ENCODE data around the gene HSPA14. TPM values are rescaled to one million over a fixed set of nuclear protein-coding genes. Genes with fewer than 3 reads are reported as not detected.

Gene HSPA14
- total RNA-seq, 1 donor from 2014 or later: 41.8 TPM

DNA sequence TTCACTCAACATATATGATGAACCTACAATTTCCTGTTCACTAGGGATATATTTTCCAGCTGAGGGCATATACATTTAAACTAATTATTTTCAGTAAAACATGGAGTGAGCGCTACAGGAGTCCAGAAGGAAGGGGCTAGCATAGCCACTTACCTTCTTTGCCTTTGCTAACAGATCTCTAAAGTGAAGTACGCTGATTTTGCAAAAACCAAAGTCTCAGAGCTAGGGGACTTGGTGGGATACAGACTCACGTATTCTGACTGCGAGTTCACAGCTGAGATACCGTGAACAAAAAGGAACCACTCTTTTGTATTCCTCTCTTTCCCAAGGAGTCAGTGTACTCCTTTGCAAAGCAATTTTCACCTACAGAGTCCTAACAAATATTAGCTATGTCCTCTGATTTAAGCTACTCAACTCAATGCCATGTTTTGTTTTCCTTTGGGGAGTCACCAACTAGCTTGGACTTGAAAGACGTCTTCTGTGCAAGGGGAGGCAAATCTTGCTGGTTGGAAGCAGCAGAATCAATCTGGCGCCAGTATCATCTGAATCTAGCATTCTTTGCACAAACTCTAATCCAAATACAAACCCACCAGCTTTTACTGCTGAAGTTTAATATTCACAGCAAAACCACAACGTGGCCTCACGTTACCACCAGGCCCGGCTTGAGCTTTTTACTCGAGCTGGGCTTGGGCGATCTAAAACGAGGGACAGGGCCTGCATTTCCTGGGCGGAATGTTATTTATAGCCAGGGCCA is 926 bp upstream of the HSPA14 start:
- peak; percentile 31 for DNase-seq (ENCODE audit: low spot score)
- H3K4me1 Mint-ChIP-seq: peaks cover 17% of the 10 kb centered on the region
- no peaks in the 10 kb centered on the region for H3K9me3 Mint-ChIP-seq
- peaks cover 12% of the 10 kb centered on the region for H3K4me1 ChIP-seq
- H3K9me3 ChIP-seq (ENCODE audit: low read depth): no peaks in the 10 kb centered on the region
- peaks cover 41% of the 10 kb centered on the region for H3K79me2 ChIP-seq (ENCODE audit: low read depth)
- no peaks in the 10 kb centered on the region for H3K27me3 ChIP-seq
- H3K4me2 ChIP-seq: peak overlapping the region; percentile 89
- peaks cover 14% of the 10 kb centered on the region for H3F3A ChIP-seq (ENCODE audit: low read depth)
- peaks cover 4% of the 10 kb centered on the region for H3K27me3 Mint-ChIP-seq (ENCODE audit: insufficient read depth, low read depth)
- peaks cover 12% of the 10 kb centered on the region for H3K36me3 Mint-ChIP-seq
- H3K27ac ChIP-seq: peak overlapping the region; percentile 84
- no peak for TF ChIP-seq EZH2 (IDR thresholded peaks at IDR 0.05)
- TF ChIP-seq CTCF (IDR thresholded peaks at IDR 0.05): peak; percentile 4
- H3K9ac ChIP-seq: peak overlapping the region; percentile 64
- H2AFZ ChIP-seq (replicated peaks): peak overlapping the region; percentile 59
- peaks cover 10% of the 10 kb centered on the region for H3K36me3 ChIP-seq
- peak overlapping the region; percentile 97 for H3K4me3 Mint-ChIP-seq
- H3K27ac Mint-ChIP-seq: peak overlapping the region; percentile 97
- H4K20me1 ChIP-seq (ENCODE audit: low read depth): peaks cover 5% of the 10 kb centered on the region
- H3K4me3 ChIP-seq: peak overlapping the region; percentile 94

DNA sequence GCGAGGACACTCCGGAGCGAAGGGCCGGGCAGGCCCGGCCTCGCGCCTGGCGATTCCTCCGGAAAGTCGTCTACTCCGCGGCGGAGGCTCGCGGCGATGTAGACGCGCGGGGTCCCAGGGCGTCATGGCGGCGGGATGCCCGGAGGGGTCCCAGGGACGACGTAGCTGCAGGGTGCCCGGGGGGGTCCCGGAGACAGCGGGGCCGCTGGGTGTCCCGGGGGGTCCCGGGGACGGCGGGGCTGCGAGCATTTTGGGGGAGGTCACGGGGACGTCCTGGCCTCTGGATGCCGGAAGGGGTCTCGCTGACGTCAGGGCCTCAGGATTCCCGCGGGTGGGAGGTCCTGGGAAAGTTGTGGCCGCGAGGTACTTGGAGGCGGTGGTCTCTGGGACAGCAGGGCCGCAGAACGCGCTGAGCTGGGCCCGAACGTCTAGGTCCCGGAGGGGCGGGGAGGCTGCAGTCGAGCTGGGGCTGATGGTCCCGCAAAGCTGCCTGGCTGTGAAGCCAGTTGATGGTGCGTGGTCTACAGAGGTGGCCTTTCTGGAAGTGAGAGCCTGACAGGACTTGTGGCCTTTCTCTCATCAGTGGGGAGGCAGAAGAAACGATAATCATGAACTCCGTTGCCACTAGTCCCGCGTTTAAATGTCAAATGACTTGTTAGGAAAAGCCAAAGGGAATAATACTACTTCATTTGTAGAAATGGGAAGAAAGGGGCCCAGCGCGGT is 637 bp downstream of the HSPA14 start:
- peak; percentile 83 for DNase-seq (ENCODE audit: low spot score)
- peak overlapping the region; percentile 94 for H3K4me3 ChIP-seq
- Mint-ChIP-seq H3K4me1 (peaks cover 17% of the 10 kb centered on the region), H3K27ac (peak overlapping the region; percentile 87), H3K9me3 (no peaks in the 10 kb centered on the region), H3K4me3 (peak overlapping the region; percentile 97), H3K27me3 (ENCODE audit: insufficient read depth, low read depth) (peaks cover 4% of the 10 kb centered on the region), H3K36me3 (peaks cover 14% of the 10 kb centered on the region)
- H3K27me3 ChIP-seq: no peaks in the 10 kb centered on the region
- H3K9me3 ChIP-seq (ENCODE audit: low read depth): no peaks in the 10 kb centered on the region
- peaks cover 12% of the 10 kb centered on the region for H3K4me1 ChIP-seq
- H3F3A ChIP-seq (ENCODE audit: low read depth): peaks cover 14% of the 10 kb centered on the region
- H3K4me2 ChIP-seq: peak overlapping the region; percentile 90
- peak overlapping the region; percentile 94 for H3K9ac ChIP-seq
- H3K79me2 ChIP-seq (ENCODE audit: low read depth): peaks cover 46% of the 10 kb centered on the region
- H2AFZ ChIP-seq (replicated peaks): peak overlapping the region; percentile 86
- TF ChIP-seq EZH2 (IDR thresholded peaks at IDR 0.05): no peak
- no peak for TF ChIP-seq CTCF (IDR thresholded peaks at IDR 0.05)
- TF ChIP-seq EZH2phosphoT487 (IDR thresholded peaks at IDR 0.05): no peak
- H3K27ac ChIP-seq: peak overlapping the region; percentile 93
- peaks cover 10% of the 10 kb centered on the region for H3K36me3 ChIP-seq
- H4K20me1 ChIP-seq (ENCODE audit: low read depth): peaks cover 5% of the 10 kb centered on the region

DNA sequence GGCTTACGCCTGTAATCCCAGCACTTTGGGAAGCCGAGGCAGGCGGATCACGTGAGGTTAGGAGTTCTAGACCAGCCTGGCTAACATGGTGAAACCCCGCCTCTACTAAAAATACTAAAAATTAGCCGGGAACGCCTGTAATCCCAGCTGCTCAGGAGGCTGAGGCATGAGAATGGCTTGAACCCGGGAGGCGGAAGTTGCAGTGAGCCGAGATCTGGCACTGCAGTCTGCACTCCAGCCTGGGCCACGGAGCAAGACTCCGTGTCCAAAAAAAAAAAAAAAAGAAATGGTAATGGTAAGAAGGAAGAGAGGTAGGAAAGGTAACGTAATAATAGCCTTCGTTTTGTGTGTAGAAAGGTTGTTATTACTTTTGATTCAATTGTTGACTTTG is 1.2 kb downstream of the HSPA14 start:
- Mint-ChIP-seq H3K27ac (no peak overlapping the region), H3K27me3 (ENCODE audit: insufficient read depth, low read depth) (peaks cover 4% of the 10 kb centered on the region), H3K36me3 (peaks cover 14% of the 10 kb centered on the region), H3K4me1 (peaks cover 17% of the 10 kb centered on the region), H3K4me3 (peak overlapping the region; percentile 97), H3K9me3 (no peaks in the 10 kb centered on the region)
- Histone ChIP-seq H4K20me1 (ENCODE audit: low read depth) (peaks cover 5% of the 10 kb centered on the region), H3K27ac (peak overlapping the region; percentile 93), H3K4me2 (peak overlapping the region; percentile 90), H3F3A (ENCODE audit: low read depth) (peaks cover 14% of the 10 kb centered on the region), H3K4me3 (peak overlapping the region; percentile 94), H3K79me2 (ENCODE audit: low read depth) (peaks cover 46% of the 10 kb centered on the region), H3K9ac (peak overlapping the region; percentile 94), H3K9me3 (ENCODE audit: low read depth) (no peaks in the 10 kb centered on the region), H3K36me3 (peaks cover 10% of the 10 kb centered on the region), H2AFZ (replicated peaks) (peak overlapping the region; percentile 86), H3K27me3 (no peaks in the 10 kb centered on the region), H3K4me1 (peaks cover 12% of the 10 kb centered on the region)
- DNase-seq (ENCODE audit: low spot score): peak; percentile 18
- TF ChIP-seq EZH2phosphoT487 (IDR thresholded peaks at IDR 0.05): no peak
- TF ChIP-seq EZH2 (IDR thresholded peaks at IDR 0.05): no peak
- TF ChIP-seq CTCF (IDR thresholded peaks at IDR 0.05): no peak

All from neural progenitor cell (in vitro differentiated cells).